GM10847 (cell line): ENCODE results near the gene RSPO4.

Experiments
- POLR2A ChIP-seq: IDR thresholded peaks from 2 replicates; pipeline ENCODE4 v1.6.1; 2011; ENCODE audit not compliant: insufficient read length; ENCODE audit errors: extremely low read depth

The RSPO4 gene

GRCh38 chr20:988272-988671 lies 13.8 kb downstream of the RSPO4 start:
- TF ChIP-seq POLR2A = no peak

- no peak for TF ChIP-seq POLR2A
Measured at GRCh38 chr20:987677-988076, 14.4 kb downstream of the RSPO4 start.

GRCh38 chr20:986733-987355 lies 15.3 kb downstream of the RSPO4 start:
- no peak for TF ChIP-seq POLR2A

- TF ChIP-seq POLR2A = no peak
Measured at GRCh38 chr20:982754-983153, 19.4 kb downstream of the RSPO4 start.

- TF ChIP-seq POLR2A = no peak
Measured at GRCh38 chr20:977021-977420, 25.1 kb downstream of the RSPO4 start.

GRCh38 chr20:976033-976432 lies 26.1 kb downstream of the RSPO4 start:
- TF ChIP-seq POLR2A = no peak

- no peak for TF ChIP-seq POLR2A
Measured at GRCh38 chr20:973785-974194, 28.3 kb downstream of the RSPO4 start.

GRCh38 chr20:972256-972655 lies 29.9 kb downstream of the RSPO4 start:
- no peak for TF ChIP-seq POLR2A

- TF ChIP-seq POLR2A = no peak
Measured at GRCh38 chr20:971346-971745, 30.8 kb downstream of the RSPO4 start.

GRCh38 chr20:969868-970267 lies 32.2 kb downstream of the RSPO4 start:
- no peak for TF ChIP-seq POLR2A

- no peak for TF ChIP-seq POLR2A
Measured at GRCh38 chr20:967796-968742, 34.0 kb downstream of the RSPO4 start.

- no peak for TF ChIP-seq POLR2A
Measured at GRCh38 chr20:965956-966355, 36.2 kb downstream of the RSPO4 start.

GRCh38 chr20:963795-964194 lies 38.3 kb downstream of the RSPO4 start:
- TF ChIP-seq POLR2A = no peak

GRCh38 chr20:962683-963082 lies 39.4 kb downstream of the RSPO4 start:
- no peak for TF ChIP-seq POLR2A

- TF ChIP-seq POLR2A = no peak
Measured at GRCh38 chr20:962223-962622, 39.9 kb downstream of the RSPO4 start.

GRCh38 chr20:961768-962167 lies 40.3 kb downstream of the RSPO4 start:
- TF ChIP-seq POLR2A = no peak
